AG08395 (cell line): ENCODE measurements around the gene PIH1D2.
"Not testable (repeated sequence)": the region's sequence is repeated elsewhere in the genome, so short reads cannot be mapped to it uniquely, and the experiment has no call there.

Source experiments
- DNase-seq: peaks from one replicate; pipeline ENCODE4 v3.0.0; 2012; ENCODE audit warnings: mixed read lengths, low spot score

The PIH1D2 gene

GRCh38 chr11:112073941-112074811, at the start of gene PIH1D2, which contains the start of gene NKAPD1:
Gene PIH1D2 (minus strand): TSS chr11:112074017. CDS start chr11:112073174, 843 bp downstream.
Gene NKAPD1 (plus strand): TSS chr11:112074299. CDS start chr11:112075575, 1,276 bp downstream.
- DNase-seq = peak; percentile 89

GRCh38 chr11:112123129-112123528, 49.3 kb upstream of the PIH1D2 start:
- DNase-seq = no peak

- no peak for DNase-seq
These were observed 48.3 kb upstream of the PIH1D2 start for GRCh38 chr11:112121981-112122615.

- DNase-seq = no peak
These were observed 44.4 kb upstream of the PIH1D2 start for GRCh38 chr11:112118176-112118575.

- DNase-seq = no peak
These were observed 41.6 kb upstream of the PIH1D2 start for GRCh38 chr11:112115386-112115785.

- no peak for DNase-seq
These were observed 40.6 kb upstream of the PIH1D2 start for GRCh38 chr11:112114460-112114859.

GRCh38 chr11:112113539-112114457, 40.0 kb upstream of the PIH1D2 start:
- peak; percentile 72 for DNase-seq

GRCh38 chr11:112106070-112106469, 32.3 kb upstream of the PIH1D2 start:
- DNase-seq = no peak

GRCh38 chr11:112103446-112103845, 29.6 kb upstream of the PIH1D2 start:
- DNase-seq = no peak

GRCh38 chr11:112100462-112100861, 26.6 kb upstream of the PIH1D2 start:
- no peak for DNase-seq

- no peak for DNase-seq
These were observed 24.1 kb upstream of the PIH1D2 start for GRCh38 chr11:112097734-112098528.

GRCh38 chr11:112096194-112096593, 22.4 kb upstream of the PIH1D2 start:
- no peak for DNase-seq

- not testable (repeated sequence) for DNase-seq
These were observed 21.5 kb upstream of the PIH1D2 start for GRCh38 chr11:112095302-112095701.

GRCh38 chr11:112087212-112087611, 13.4 kb upstream of the PIH1D2 start:
- no peak for DNase-seq

- DNase-seq = peak; percentile 98
These were observed 12.8 kb upstream of the PIH1D2 start, which contains the start of the genes SDHD and TIMM8B for GRCh38 chr11:112086422-112087191. Gene SDHD (plus strand): TSS chr11:112086873. CDS start chr11:112086908, 35 bp downstream. Gene TIMM8B (minus strand): TSS chr11:112086756. CDS start chr11:112086723, 33 bp downstream.

- peak; percentile 43 for DNase-seq
These were observed 12.1 kb upstream of the PIH1D2 start for GRCh38 chr11:112085822-112086421.

GRCh38 chr11:112082729-112083128, 8.9 kb upstream of the PIH1D2 start:
- DNase-seq = peak; percentile 76

GRCh38 chr11:112062923-112063322, 10.9 kb downstream of the PIH1D2 start:
- DNase-seq = no peak

GRCh38 chr11:112058103-112058502, 15.7 kb downstream of the PIH1D2 start:
- DNase-seq = no peak

GRCh38 chr11:112057170-112057569, 16.6 kb downstream of the PIH1D2 start:
- DNase-seq = no peak
